HG03457 (cell line): ENCODE measurements around the gene OR10A3.

Source experiments
- ATAC-seq: cut with Tn5 transposase; IDR thresholded peaks from one replicate; pipeline ENCODE4 v1.9.1; 2021; ENCODE audit warnings: moderate number of reproducible peaks; ENCODE audit not compliant: unreplicated experiment

The OR10A3 gene

GRCh38 chr11:7944123-7944522 is 2.6 kb upstream of the OR10A3 start:
- ATAC-seq: no peak

GRCh38 chr11:7941146-7941545 is 362 bp downstream of the OR10A3 start:
- no peak for ATAC-seq

- no peak for ATAC-seq
Observed at GRCh38 chr11:7936615-7937014, 4.9 kb downstream of the OR10A3 start.

- no peak for ATAC-seq
Observed at GRCh38 chr11:7931168-7931567, 10.3 kb downstream of the OR10A3 start, which contains the start of gene OR10A6. OR10A6 (minus strand) TSS chr11:7931268; CDS start chr11:7928662, 2,606 bp downstream.

GRCh38 chr11:7927635-7928034 is 13.9 kb downstream of the OR10A3 start:
- ATAC-seq: no peak

GRCh38 chr11:7924536-7924935 is 17.0 kb downstream of the OR10A3 start:
- no peak for ATAC-seq

- ATAC-seq: no peak
Observed at GRCh38 chr11:7918141-7918540, 23.4 kb downstream of the OR10A3 start.

- ATAC-seq: no peak
Observed at GRCh38 chr11:7911011-7911410, 30.5 kb downstream of the OR10A3 start.

GRCh38 chr11:7910286-7910788 is 31.2 kb downstream of the OR10A3 start:
- no peak for ATAC-seq

GRCh38 chr11:7909585-7910285 is 31.8 kb downstream of the OR10A3 start:
- ATAC-seq: no peak

GRCh38 chr11:7907121-7907520 is 34.4 kb downstream of the OR10A3 start:
- no peak for ATAC-seq

GRCh38 chr11:7906481-7906880 is 35.0 kb downstream of the OR10A3 start:
- ATAC-seq: no peak

GRCh38 chr11:7905961-7906429 is 35.5 kb downstream of the OR10A3 start:
- ATAC-seq: no peak

GRCh38 chr11:7905549-7905948 is 36.0 kb downstream of the OR10A3 start:
- no peak for ATAC-seq

- no peak for ATAC-seq
Observed at GRCh38 chr11:7904917-7905316, 36.6 kb downstream of the OR10A3 start.

GRCh38 chr11:7903940-7904339 is 37.6 kb downstream of the OR10A3 start:
- no peak for ATAC-seq

- ATAC-seq: no peak
Observed at GRCh38 chr11:7901319-7901854, 40.1 kb downstream of the OR10A3 start.

GRCh38 chr11:7900686-7901085 is 40.8 kb downstream of the OR10A3 start:
- no peak for ATAC-seq

- ATAC-seq: no peak
Observed at GRCh38 chr11:7899418-7899817, 42.1 kb downstream of the OR10A3 start.

GRCh38 chr11:7898666-7899283 is 42.7 kb downstream of the OR10A3 start:
- ATAC-seq: no peak

- no peak for ATAC-seq
Observed at GRCh38 chr11:7896009-7896785, 45.3 kb downstream of the OR10A3 start.
